H9 (cell line): ENCODE data around the gene FUT6. TPM values are rescaled to one million over a fixed set of nuclear protein-coding genes. Genes with fewer than 3 reads are reported as not detected.

Experiments used
- DNase-seq: peaks from one replicate; pipeline ENCODE4 v3.0.0-alpha.2; 2017
- H2AFZ ChIP-seq: one replicate; pipeline ENCODE4 v1.6.1; 2013; ENCODE audit warnings: mild to moderate bottlenecking, low read length, control low read depth, moderate library complexity
- H2AK5ac ChIP-seq: 2 replicates; pipeline ENCODE4 v1.6.1; 2013; ENCODE audit warnings: low read length, control low read depth, mixed read lengths; ENCODE audit not compliant: insufficient read length
- H2BK120ac ChIP-seq: one replicate; pipeline ENCODE4 v1.6.1; 2013; ENCODE audit warnings: low read depth, mild to moderate bottlenecking, low read length, control low read depth, inconsistent platforms; ENCODE audit not compliant: poor library complexity, severe bottlenecking
- H2BK12ac ChIP-seq: 2 replicates; pipeline ENCODE4 v1.6.1; 2013; ENCODE audit warnings: low read length, control low read depth, mixed read lengths, low read depth; ENCODE audit not compliant: insufficient read length
- H2BK15ac ChIP-seq: 2 replicates; pipeline ENCODE4 v1.6.1; 2013; ENCODE audit warnings: low read depth, low read length, control low read depth
- H2BK20ac ChIP-seq: one replicate; pipeline ENCODE4 v1.6.1; 2013; ENCODE audit warnings: low read depth, mild to moderate bottlenecking, low read length, control low read depth, inconsistent platforms; ENCODE audit not compliant: poor library complexity, severe bottlenecking
- H2BK5ac ChIP-seq: 2 replicates; pipeline ENCODE4 v1.6.1; 2013; ENCODE audit warnings: low read length, control low read depth, mixed read lengths; ENCODE audit not compliant: insufficient read length
- H3K14ac ChIP-seq: 2 replicates; pipeline ENCODE4 v1.6.1; 2013; ENCODE audit warnings: low read length, control low read depth; ENCODE audit not compliant: insufficient read depth
- H3K18ac ChIP-seq: 2 replicates; pipeline ENCODE4 v1.6.1; 2013; ENCODE audit warnings: low read depth, mild to moderate bottlenecking, mixed read lengths, low read length, control low read depth; ENCODE audit not compliant: insufficient read length
- H3K23ac ChIP-seq: 2 replicates; pipeline ENCODE4 v1.6.1; 2013; ENCODE audit warnings: low read length, control low read depth, mixed read lengths, low read depth; ENCODE audit not compliant: insufficient read length
- H3K23me2 ChIP-seq: 2 replicates; pipeline ENCODE4 v1.6.1; 2013; ENCODE audit warnings: low read depth, mild to moderate bottlenecking, mixed read lengths, low read length, control low read depth; ENCODE audit not compliant: insufficient read length, poor library complexity, severe bottlenecking
- H3K27ac ChIP-seq: 2 replicates; pipeline ENCODE4 v1.5.1; 2013; ENCODE audit warnings: low read length, control low read depth, mixed read lengths, low read depth; ENCODE audit not compliant: insufficient read length
- H3K27me3 ChIP-seq: 2 replicates; pipeline ENCODE4 v1.6.1; 2013; ENCODE audit warnings: low read length, control low read depth, inconsistent platforms; ENCODE audit not compliant: insufficient read depth
- H3K4ac ChIP-seq: 2 replicates; pipeline ENCODE4 v1.6.1; 2013; ENCODE audit warnings: low read depth, mild to moderate bottlenecking, control low read depth, inconsistent platforms, low read length, moderate library complexity
- H3K4me1 ChIP-seq: 2 replicates; pipeline ENCODE4 v1.6.1; 2013; ENCODE audit warnings: low read length, control low read depth, inconsistent platforms; ENCODE audit not compliant: insufficient read depth
- H3K4me2 ChIP-seq: 2 replicates; pipeline ENCODE4 v1.6.1; 2013; ENCODE audit warnings: low read length, control low read depth, mixed read lengths; ENCODE audit not compliant: insufficient read length, insufficient read depth
- H3K56ac ChIP-seq: 2 replicates; pipeline ENCODE4 v1.6.1; 2013; ENCODE audit warnings: low read depth, mild to moderate bottlenecking, mixed read lengths, low read length, control low read depth; ENCODE audit not compliant: insufficient read length
- H3K79me1 ChIP-seq: 2 replicates; pipeline ENCODE4 v1.6.1; 2013; ENCODE audit warnings: low read depth, mild to moderate bottlenecking, moderate library complexity, low read length, control low read depth, inconsistent platforms; ENCODE audit not compliant: insufficient read depth, poor library complexity, severe bottlenecking
- H3K79me2 ChIP-seq: 2 replicates; pipeline ENCODE4 v1.6.1; 2013; ENCODE audit warnings: low read length, control low read depth, inconsistent platforms; ENCODE audit not compliant: insufficient read depth
- H3K9ac ChIP-seq: 2 replicates; pipeline ENCODE4 v1.6.1; 2013; ENCODE audit warnings: low read length, control low read depth, mixed read lengths; ENCODE audit not compliant: insufficient read length; ENCODE audit errors: extremely low read depth
- H3K9me3 ChIP-seq: one replicate; pipeline ENCODE4 v1.6.1; 2013; ENCODE audit warnings: low read depth, low read length, inconsistent platforms; ENCODE audit not compliant: control insufficient read depth
- H3T11ph ChIP-seq: one replicate; pipeline ENCODE4 v1.6.1; 2013; ENCODE audit warnings: mild to moderate bottlenecking, low read length, control low read depth, inconsistent platforms
- H4K20me1 ChIP-seq: one replicate; pipeline ENCODE4 v1.6.1; 2013; ENCODE audit not compliant: control insufficient read depth, insufficient read length, insufficient read depth
- H4K5ac ChIP-seq: 2 replicates; pipeline ENCODE4 v1.6.1; 2013; ENCODE audit warnings: low read depth, mild to moderate bottlenecking, mixed read lengths, low read length, control low read depth; ENCODE audit not compliant: insufficient read length
- H4K8ac ChIP-seq: replicated peaks from 2 replicates; pipeline ENCODE4 v1.6.1; 2013; ENCODE audit warnings: low read length, control low read depth, mixed read lengths, low read depth; ENCODE audit not compliant: insufficient read length
- H4K91ac ChIP-seq: 2 replicates; pipeline ENCODE4 v1.6.1; 2013; ENCODE audit warnings: low read depth, mild to moderate bottlenecking, moderate library complexity, mixed read lengths, low read length, control low read depth; ENCODE audit not compliant: insufficient read length
- H3K27ac Mint-ChIP-seq, 3 experiments: 2 replicates in 2 of 3; 3 replicates in 1 of 3; pipeline ENCODE4 v1.8.0; 2020 to 2021; ENCODE audit warnings: mixed read lengths in 3 of 3, mild to moderate bottlenecking in 1 of 3, moderate library complexity in 1 of 3
- H3K27me3 Mint-ChIP-seq: 2 replicates; pipeline ENCODE4 v1.8.0; 2021; ENCODE audit warnings: low read depth, mild to moderate bottlenecking, moderate library complexity, mixed read lengths
- H3K36me3 Mint-ChIP-seq, 3 experiments: 2 replicates in 2 of 3; 3 replicates in 1 of 3; pipeline ENCODE4 v1.8.0; 2020 to 2021; ENCODE audit warnings: low read depth in 3 of 3, mixed read lengths in 3 of 3; ENCODE audit not compliant: insufficient read depth in 1 of 3
- H3K4me1 Mint-ChIP-seq, 2 experiments: 2 replicates each; pipeline ENCODE4 v1.8.0; 2020; ENCODE audit warnings: mixed read lengths in 2 of 2
- H3K4me3 Mint-ChIP-seq, 2 experiments: 2 replicates in 1 of 2; 3 replicates in 1 of 2; pipeline ENCODE4 v1.8.0; 2020 to 2021; ENCODE audit warnings: mild to moderate bottlenecking in 2 of 2, mixed read lengths in 2 of 2, moderate library complexity in 1 of 2
- H3K9me3 Mint-ChIP-seq, 2 experiments: 2 replicates in 1 of 2; 3 replicates in 1 of 2; pipeline ENCODE4 v1.8.0; 2020; ENCODE audit warnings: mild to moderate bottlenecking in 2 of 2, mixed read lengths in 2 of 2, moderate library complexity in 1 of 2
- CTCF ChIP-seq: fragments of 200-600 bp; sonication (generic); conservative IDR thresholded peaks from 3 replicates; pipeline ENCODE4 v1.8.0; 2021; ENCODE audit warnings: antibody characterized with exemption, mild to moderate bottlenecking
- WGBS: extraction: QIAGEN DNeasy Blood & Tissue Kit; methylation state at CpG from one replicate; pipeline ENCODE4 v1.1.7; 2013; ENCODE audit warnings: missing lambda C conversion rate, low lambda C conversion rate, mixed read lengths; ENCODE audit not compliant: insufficient read length; ENCODE audit errors: extremely low coverage; 5-methylcytosine and 5-hydroxymethylcytosine counted together
- total RNA-seq: library from RNA; stranded (reverse); gene quantifications from 2 replicates; pipeline ENCODE4 v1.2.1, GENCODE V29; 2021

Gene FUT6
- total RNA-seq, 1 experiment from 2014 or later, result 0.13 TPM

DNA sequence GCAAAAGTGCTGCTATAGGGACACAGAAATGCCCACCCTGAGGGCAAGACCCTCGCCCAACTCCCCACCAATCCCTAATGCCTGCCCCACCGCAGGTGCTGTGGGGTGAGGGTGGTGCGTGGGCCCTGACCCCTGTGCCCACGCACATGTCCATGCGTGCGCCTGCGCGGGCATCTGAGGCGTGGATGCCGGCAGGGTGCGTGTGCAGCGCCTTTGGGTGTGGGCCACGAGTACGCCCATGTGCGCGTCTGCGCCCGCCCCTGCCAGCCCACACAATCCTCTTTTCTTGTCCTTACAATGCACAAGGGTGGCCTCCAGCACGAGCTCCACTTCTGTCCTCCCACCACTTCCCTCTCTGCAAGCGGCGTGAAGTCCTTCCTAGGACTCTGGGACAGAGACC, 14.3 kb downstream of the FUT6 start:
- no peak overlapping the region for H2BK20ac ChIP-seq
- H3K23ac ChIP-seq, result no peak overlapping the region
- no peaks in the 10 kb centered on the region for H3K4me1 ChIP-seq
- H3K4me3 Mint-ChIP-seq, result no peak overlapping the region
- H2BK5ac ChIP-seq, result no peak overlapping the region
- H3K9me3 Mint-ChIP-seq, result peaks cover 0 to 1% of the 10 kb centered on the region in 2 experiments; a peak in 2 of 5 replicates
- TF ChIP-seq CTCF, result no peak
- H4K8ac ChIP-seq, result no peak overlapping the region
- no peak overlapping the region for H3T11ph ChIP-seq
- no peaks in the 10 kb centered on the region for H3K27me3 ChIP-seq
- no peaks in the 10 kb centered on the region for H4K20me1 ChIP-seq
- peaks cover 11% of the 10 kb centered on the region for H3K27me3 Mint-ChIP-seq
- H3K36me3 Mint-ChIP-seq, result no peaks in the 10 kb centered on the region
- no peak overlapping the region for H3K9ac ChIP-seq
- H2BK120ac ChIP-seq, result no peak overlapping the region
- peaks cover 12% of the 10 kb centered on the region for H3K23me2 ChIP-seq
- no peaks in the 10 kb centered on the region for H3K79me2 ChIP-seq
- H3K4me2 ChIP-seq, result no peak overlapping the region
- no CpG with 5 or more reads among the region's 21 CpGs for WGBS
- no peaks in the 10 kb centered on the region for H3K9me3 ChIP-seq
- H3K18ac ChIP-seq, result no peak overlapping the region
- H3K4ac ChIP-seq, result no peak overlapping the region
- no peak overlapping the region for H3K27ac Mint-ChIP-seq
- H2BK12ac ChIP-seq, result no peak overlapping the region
- no peak overlapping the region for H2AK5ac ChIP-seq
- H2AFZ ChIP-seq, result no peak overlapping the region
- H3K79me1 ChIP-seq, result no peaks in the 10 kb centered on the region
- DNase-seq, result no peak
- H3K14ac ChIP-seq, result no peak overlapping the region
- H4K5ac ChIP-seq, result no peak overlapping the region
- H3K4me1 Mint-ChIP-seq, result peaks cover 2 to 15% of the 10 kb centered on the region in 2 experiments; a peak in 2 of 4 replicates
- no peak overlapping the region for H4K91ac ChIP-seq
- no peak overlapping the region for H3K27ac ChIP-seq
- H2BK15ac ChIP-seq, result no peak overlapping the region
- no peak overlapping the region for H3K56ac ChIP-seq
